ENCODE data around the gene DET1. TPM values are rescaled to one million over a fixed set of nuclear protein-coding genes. Genes with fewer than 3 reads are reported as not detected.
A peak's percentile ranks its signal among the peaks of the same experiment; 100 is the strongest.

Gene DET1
- total and polyA plus RNA-seq, 2 of the 13 experiments (the other 11 are each of a cell fraction or from before 2014, with no cell fraction given), result 2.2 to 4.2 TPM

DNA sequence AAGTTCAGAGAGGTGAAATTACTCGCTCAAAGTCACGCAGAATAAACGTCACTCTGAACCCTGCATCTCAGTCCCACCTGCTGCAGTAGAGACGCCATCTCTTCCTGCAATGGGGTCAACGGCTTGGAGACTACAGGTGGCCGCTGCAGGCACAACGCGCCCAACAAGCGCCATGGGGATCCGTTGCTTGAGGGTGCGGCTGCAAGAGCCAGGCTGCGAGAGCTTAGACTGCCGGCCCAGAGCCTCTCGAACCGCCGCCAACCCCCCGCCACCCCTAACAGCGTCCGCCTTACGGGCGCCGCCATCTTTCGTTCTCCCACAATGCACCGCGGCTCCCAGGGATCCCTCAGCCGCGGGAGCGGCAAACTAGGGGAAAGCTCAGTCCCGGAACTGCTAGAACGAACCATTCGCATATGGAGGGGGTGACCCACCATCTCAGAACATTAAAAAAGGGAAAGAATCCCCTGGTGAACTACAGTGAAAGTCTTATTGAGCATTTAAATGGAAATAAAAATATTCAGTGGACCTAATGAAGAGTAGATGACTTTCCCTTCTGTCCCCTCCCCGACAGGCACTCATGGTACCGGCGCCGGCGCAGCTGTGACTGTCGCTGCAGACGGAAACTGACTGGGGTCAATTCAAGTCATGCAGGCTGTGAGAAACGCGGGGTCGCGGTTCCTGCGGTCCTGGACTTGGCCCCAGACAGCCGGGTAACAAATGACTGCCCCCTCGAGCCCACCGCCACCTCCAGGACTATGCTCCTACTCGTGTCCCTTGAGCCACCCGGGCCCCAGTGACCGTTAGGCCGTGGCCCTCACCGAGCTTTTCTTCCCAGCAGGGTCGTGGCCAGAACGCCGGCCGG is 79.2 kb downstream of the DET1 start, which contains the start of the genes MRPL46 and MRPS11 (continued):
- no peak for TF ChIP-seq ZNF251 (CRISPR knock-in tag; IDR thresholded peaks at IDR 0.05)
- TF ChIP-seq ATF7 (IDR thresholded peaks at IDR 0.05), result peak; percentile 69
- 0 out of 2 replicates have a peak, but pooled peaks have one; percentile 53 for TF ChIP-seq ATF7 (CRISPR knock-in tag; IDR thresholded peaks at IDR 0.05)
- peak; percentile 84 for TF ChIP-seq PHF20 (CRISPR knock-in tag; IDR thresholded peaks at IDR 0.05)
- no peak for TF ChIP-seq STAT6 (CRISPR knock-in tag; IDR thresholded peaks at IDR 0.05; ENCODE audit: borderline replicate concordance)
- no peak; the same call in 1 of the 2 replicates for TF ChIP-seq ZNF567 (CRISPR knock-in tag; IDR thresholded peaks at IDR 0.05; ENCODE audit: borderline replicate concordance)
- peak; percentile 72; the same call in 1 of the 2 replicates for TF ChIP-seq ZBTB7A (CRISPR knock-in tag; IDR thresholded peaks at IDR 0.05)
- peak; percentile 37 for TF ChIP-seq AGO2 (optimal IDR thresholded peaks at IDR 0.05; ENCODE audit: low read depth, low read length)
- no peak for TF ChIP-seq ATF3 (CRISPR knock-in tag; IDR thresholded peaks at IDR 0.05)
- TF ChIP-seq ATF1 (CRISPR knock-in tag; IDR thresholded peaks at IDR 0.05), result peak; percentile 87
- peak; percentile 77; the same call in 1 of the 2 replicates for TF ChIP-seq SPEN (CRISPR knock-in tag; IDR thresholded peaks at IDR 0.05; ENCODE audit: low read depth)
- no peak for TF ChIP-seq HNF4A (CRISPR knock-in tag; IDR thresholded peaks at IDR 0.05)
- peak; percentile 94 for TF ChIP-seq KAT8 (CRISPR knock-in tag; IDR thresholded peaks at IDR 0.05)
- TF ChIP-seq, protein P1, sequence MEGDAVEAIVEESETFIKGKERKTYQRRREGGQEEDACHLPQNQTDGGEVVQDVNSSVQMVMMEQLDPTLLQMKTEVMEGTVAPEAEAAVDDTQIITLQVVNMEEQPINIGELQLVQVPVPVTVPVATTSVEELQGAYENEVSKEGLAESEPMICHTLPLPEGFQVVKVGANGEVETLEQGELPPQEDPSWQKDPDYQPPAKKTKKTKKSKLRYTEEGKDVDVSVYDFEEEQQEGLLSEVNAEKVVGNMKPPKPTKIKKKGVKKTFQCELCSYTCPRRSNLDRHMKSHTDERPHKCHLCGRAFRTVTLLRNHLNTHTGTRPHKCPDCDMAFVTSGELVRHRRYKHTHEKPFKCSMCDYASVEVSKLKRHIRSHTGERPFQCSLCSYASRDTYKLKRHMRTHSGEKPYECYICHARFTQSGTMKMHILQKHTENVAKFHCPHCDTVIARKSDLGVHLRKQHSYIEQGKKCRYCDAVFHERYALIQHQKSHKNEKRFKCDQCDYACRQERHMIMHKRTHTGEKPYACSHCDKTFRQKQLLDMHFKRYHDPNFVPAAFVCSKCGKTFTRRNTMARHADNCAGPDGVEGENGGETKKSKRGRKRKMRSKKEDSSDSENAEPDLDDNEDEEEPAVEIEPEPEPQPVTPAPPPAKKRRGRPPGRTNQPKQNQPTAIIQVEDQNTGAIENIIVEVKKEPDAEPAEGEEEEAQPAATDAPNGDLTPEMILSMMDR (CRISPR knock-in tag; IDR thresholded peaks at IDR 0.05), result no peak; the same call in 1 of the 2 replicates
- TF ChIP-seq, protein P2, sequence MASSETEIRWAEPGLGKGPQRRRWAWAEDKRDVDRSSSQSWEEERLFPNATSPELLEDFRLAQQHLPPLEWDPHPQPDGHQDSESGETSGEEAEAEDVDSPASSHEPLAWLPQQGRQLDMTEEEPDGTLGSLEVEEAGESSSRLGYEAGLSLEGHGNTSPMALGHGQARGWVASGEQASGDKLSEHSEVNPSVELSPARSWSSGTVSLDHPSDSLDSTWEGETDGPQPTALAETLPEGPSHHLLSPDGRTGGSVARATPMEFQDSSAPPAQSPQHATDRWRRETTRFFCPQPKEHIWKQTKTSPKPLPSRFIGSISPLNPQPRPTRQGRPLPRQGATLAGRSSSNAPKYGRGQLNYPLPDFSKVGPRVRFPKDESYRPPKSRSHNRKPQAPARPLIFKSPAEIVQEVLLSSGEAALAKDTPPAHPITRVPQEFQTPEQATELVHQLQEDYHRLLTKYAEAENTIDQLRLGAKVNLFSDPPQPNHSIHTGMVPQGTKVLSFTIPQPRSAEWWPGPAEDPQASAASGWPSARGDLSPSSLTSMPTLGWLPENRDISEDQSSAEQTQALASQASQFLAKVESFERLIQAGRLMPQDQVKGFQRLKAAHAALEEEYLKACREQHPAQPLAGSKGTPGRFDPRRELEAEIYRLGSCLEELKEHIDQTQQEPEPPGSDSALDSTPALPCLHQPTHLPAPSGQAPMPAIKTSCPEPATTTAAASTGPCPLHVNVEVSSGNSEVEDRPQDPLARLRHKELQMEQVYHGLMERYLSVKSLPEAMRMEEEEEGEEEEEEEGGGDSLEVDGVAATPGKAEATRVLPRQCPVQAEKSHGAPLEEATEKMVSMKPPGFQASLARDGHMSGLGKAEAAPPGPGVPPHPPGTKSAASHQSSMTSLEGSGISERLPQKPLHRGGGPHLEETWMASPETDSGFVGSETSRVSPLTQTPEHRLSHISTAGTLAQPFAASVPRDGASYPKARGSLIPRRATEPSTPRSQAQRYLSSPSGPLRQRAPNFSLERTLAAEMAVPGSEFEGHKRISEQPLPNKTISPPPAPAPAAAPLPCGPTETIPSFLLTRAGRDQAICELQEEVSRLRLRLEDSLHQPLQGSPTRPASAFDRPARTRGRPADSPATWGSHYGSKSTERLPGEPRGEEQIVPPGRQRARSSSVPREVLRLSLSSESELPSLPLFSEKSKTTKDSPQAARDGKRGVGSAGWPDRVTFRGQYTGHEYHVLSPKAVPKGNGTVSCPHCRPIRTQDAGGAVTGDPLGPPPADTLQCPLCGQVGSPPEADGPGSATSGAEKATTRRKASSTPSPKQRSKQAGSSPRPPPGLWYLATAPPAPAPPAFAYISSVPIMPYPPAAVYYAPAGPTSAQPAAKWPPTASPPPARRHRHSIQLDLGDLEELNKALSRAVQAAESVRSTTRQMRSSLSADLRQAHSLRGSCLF (CRISPR knock-in tag; IDR thresholded peaks at IDR 0.05; ENCODE audit: borderline replicate concordance), result no peak; the same call in 1 of the 2 replicates
- 0 out of 2 replicates have a peak, but pooled peaks have one; percentile 83 for TF ChIP-seq ZZZ3 (CRISPR knock-in tag; IDR thresholded peaks at IDR 0.05; ENCODE audit: borderline replicate concordance)
- TF ChIP-seq ZNF503 (CRISPR knock-in tag; IDR thresholded peaks at IDR 0.05), result 0 out of 2 replicates have a peak, but pooled peaks have one; percentile 18
